Body of pancreas (tissue), 4 donors: ENCODE data around the gene ETNPPL. TPM values are rescaled to one million over a fixed set of nuclear protein-coding genes. Genes with fewer than 3 reads are reported as not detected.

Experiments used
- ATAC-seq: fragments of 150-250 bp; one replicate; pipeline ENCODE4 v1.9.1; 2016
- DNase-seq, 4 donors: peaks; one replicate each; pipeline ENCODE4 v3.0.0-alpha.2; 2019
- H3K27ac ChIP-seq, 4 donors: fragments of 200-600 bp; sonication (generic); 1 replicate in 3 of 4; 2 replicates in 1 of 4; pipeline versions ENCODE4 v1.5.1 to v1.6.1; 2016 to 2019; ENCODE audit warnings: mild to moderate bottlenecking in 1 of 4, mixed read lengths in 1 of 4, moderate library complexity in 1 of 4
- H3K27me3 ChIP-seq, 2 donors: fragments of 200-600 bp; sonication (generic); one replicate each; pipeline ENCODE4 v1.6.0; 2016; ENCODE audit warnings: mild to moderate bottlenecking in 1 of 2
- H3K36me3 ChIP-seq, 2 donors: fragments of 200-600 bp; sonication (generic); replicated peaks in 1 of 2; 2 replicates each; pipeline ENCODE4 v1.5.1; 2016; ENCODE audit warnings: low read depth in 2 of 2; ENCODE audit not compliant: insufficient read depth in 1 of 2
- H3K4me1 ChIP-seq: fragments of 200-600 bp; sonication (generic); one replicate; pipeline ENCODE4 v1.6.0; 2016
- H3K4me3 ChIP-seq, 2 donors: fragments of 200-600 bp; sonication (generic); 1 replicate in 1 of 2; 2 replicates in 1 of 2; pipeline ENCODE4 v1.5.1; 2016 to 2019
- H3K9me3 ChIP-seq, 3 donors: fragments of 200-600 bp; sonication (generic); 1 replicate in 2 of 3; 2 replicates in 1 of 3; pipeline ENCODE4 v1.5.1; 2016
- POLR2A ChIP-seq, 3 donors: fragments of 450-650 bp; IDR thresholded peaks; one replicate each; pipeline ENCODE4 v1.6.1; 2016; ENCODE audit warnings: antibody characterized with exemption in 3 of 3, mild to moderate bottlenecking in 2 of 3
- whole genome bisulfite sequencing, 2 donors: methylation state at CpG; one replicate each; pipeline ENCODE4 v1.1.5; 2017; 5-methylcytosine and 5-hydroxymethylcytosine counted together
- intact Hi-C: fragments of 100-400 bp; cut with DNase I; formaldehyde crosslinking; loops from one replicate; pipeline ENCODE4 v1.15.1; 2023
- total RNA-seq, 2 donors: library from RNA; depleted of rRNA; stranded (reverse); fragments of >200 nt; gene quantifications; one replicate each; pipeline ENCODE4 v1.1.0, GENCODE V29; 2016

ETNPPL gene
- total RNA-seq, 2 donors from 2014 or later, result not detected

DNA sequence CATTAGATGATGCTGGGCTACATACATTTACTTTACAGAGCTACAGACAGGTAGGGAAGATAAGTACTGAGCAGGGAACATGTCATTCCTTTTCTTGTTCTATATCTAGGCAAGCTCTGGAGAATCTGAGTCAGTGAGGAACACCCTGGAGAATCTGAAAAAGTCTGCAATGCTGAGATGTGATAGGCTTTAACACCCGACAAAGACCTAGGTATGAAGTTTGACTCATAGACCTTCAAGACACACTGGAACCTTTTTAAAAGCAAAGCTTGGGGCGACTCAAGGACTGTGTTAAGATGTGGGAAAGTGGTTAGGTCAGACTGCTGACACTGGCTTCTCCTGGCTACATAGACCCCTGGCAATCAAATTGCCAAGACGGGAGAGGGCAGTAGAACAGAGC is 69.6 kb downstream of the ETNPPL start:
- intact Hi-C loops, result no loop called here
- DNase-seq (no peak), ATAC-seq (no peak)
- no peak overlapping the region for H3K4me3 ChIP-seq
- no peaks in the 10 kb centered on the region for H3K27me3 ChIP-seq
- H3K4me1 ChIP-seq, result no peaks in the 10 kb centered on the region
- TF ChIP-seq POLR2A (IDR thresholded peaks at IDR 0.05), result no peak
- no peak overlapping the region for H3K27ac ChIP-seq
- 72 to 82% methylated on average over 3 of the region's 3 CpGs for WGBS, 2 donors
- H3K36me3 ChIP-seq, result no peaks in the 10 kb centered on the region
- no peaks in the 10 kb centered on the region for H3K9me3 ChIP-seq

Other genes with a start within 250 kb of the ETNPPL start
- gene RPL34, start 142.5 kb downstream of the ETNPPL start, total RNA-seq, result 1,000 to 10,000 TPM in 1 of 2 donors, 100 to 1,000 TPM in 1; 804 to 1,203 TPM
- 100 to 1,000 TPM in 1 of 2 donors, 10 to 100 TPM in 1; 35.6 to 308 TPM for gene OSTC, start 112.5 kb downstream of the ETNPPL start, total RNA-seq